Lower leg skin (tissue), 4 donors: ENCODE data around the gene SART1. TPM values are rescaled to one million over a fixed set of nuclear protein-coding genes. Genes with fewer than 3 reads are reported as not detected.

ENCODE experiments used
- DNase-seq, 2 donors: peaks; one replicate each; pipeline ENCODE4 v3.0.0-alpha.2; 2019; ENCODE audit warnings: low spot score in 2 of 2
- H3K4me3 ChIP-seq: fragments of 200-600 bp; sonication (generic); 2 replicates; pipeline ENCODE4 v1.5.1; 2017; ENCODE audit warnings: mild to moderate bottlenecking, low read depth; ENCODE audit not compliant: poor library complexity, severe bottlenecking
- CTCF ChIP-seq, 3 donors: fragments of 450-650 bp; IDR thresholded peaks; one replicate each; pipeline ENCODE4 v1.5.1; 2016; ENCODE audit warnings: antibody characterized with exemption in 3 of 3, mild to moderate bottlenecking in 3 of 3, moderate library complexity in 2 of 3
- POLR2A ChIP-seq, 2 donors: fragments of 450-650 bp; IDR thresholded peaks; one replicate each; pipeline ENCODE4 v1.6.1; 2016 to 2017; ENCODE audit warnings: antibody characterized with exemption in 2 of 2, mild to moderate bottlenecking in 1 of 2, moderate library complexity in 1 of 2
- WGBS, 2 donors: methylation state at CpG; one replicate each; pipeline ENCODE4 v1.1.5; 2018; 5-methylcytosine and 5-hydroxymethylcytosine counted together
- intact Hi-C: fragments of 100-400 bp; cut with DNase I; formaldehyde crosslinking; loops from one replicate; pipeline ENCODE4 v1.15.0; 2023; ENCODE audit warnings: low total_unique reads
- total RNA-seq, 4 donors: library from RNA; depleted of rRNA; stranded (reverse); fragments of >200 nt; gene quantifications; one replicate each; pipeline ENCODE4 v1.1.0, GENCODE V29; 2016

Gene SART1
- total RNA-seq, 4 donors from 2014 or later = 35.0 to 73.5 (median 55.4) TPM

GRCh38 chr11:65964906-65965305, 3.4 kb downstream of the SART1 start:
- intact Hi-C loops = no loop called here
- TF ChIP-seq POLR2A (IDR thresholded peaks at IDR 0.05) (no peak), CTCF (IDR thresholded peaks at IDR 0.05) (no peak)
- H3K4me3 ChIP-seq = no peak overlapping the region
- no peak for DNase-seq
- WGBS, 2 donors = 76 to 79% methylated on average over 7 to 10 of the region's 10 CpGs

- TF ChIP-seq CTCF (IDR thresholded peaks at IDR 0.05) = no peak
- no peak for TF ChIP-seq POLR2A (IDR thresholded peaks at IDR 0.05)
- intact Hi-C loops = no loop called here
- DNase-seq = no peak
- no peak overlapping the region for H3K4me3 ChIP-seq
- WGBS, 2 donors = 84% methylated on average over 34 to 36 of the region's 36 CpGs
Measured at GRCh38 chr11:65965986-65966762, 4.6 kb downstream of the SART1 start.

GRCh38 chr11:65967329-65967934, 5.9 kb downstream of the SART1 start:
- TF ChIP-seq CTCF (IDR thresholded peaks at IDR 0.05) (no peak), POLR2A (IDR thresholded peaks at IDR 0.05) (no peak)
- intact Hi-C loops = no loop called here
- no peak overlapping the region for H3K4me3 ChIP-seq
- no peak for DNase-seq
- WGBS, 2 donors = 88 to 91% methylated on average over 30 of the region's 30 CpGs

GRCh38 chr11:65968600-65969482, 7.3 kb downstream of the SART1 start:
- 81 to 83% methylated on average over 15 of the region's 15 CpGs for WGBS, 2 donors
- intact Hi-C loops = no loop called here
- DNase-seq = no peak
- no peak overlapping the region for H3K4me3 ChIP-seq
- TF ChIP-seq POLR2A (IDR thresholded peaks at IDR 0.05) = no peak
- TF ChIP-seq CTCF (IDR thresholded peaks at IDR 0.05) = no peak

- no peak for DNase-seq
- TF ChIP-seq CTCF (IDR thresholded peaks at IDR 0.05) = no peak
- no peak for TF ChIP-seq POLR2A (IDR thresholded peaks at IDR 0.05)
- no peak overlapping the region for H3K4me3 ChIP-seq
- intact Hi-C loops = no loop called here
- WGBS, 2 donors = 93 to 97% methylated on average over 8 of the region's 8 CpGs
Measured at GRCh38 chr11:65972116-65972515, 10.6 kb downstream of the SART1 start.
